Measurements from ENCODE around the gene EYS. TPM values are rescaled to one million over a fixed set of nuclear protein-coding genes. Genes with fewer than 3 reads are reported as not detected.

EYS gene
- total and polyA plus RNA-seq, 2 of the 8 experiments (the other 6 are each of a cell fraction or from before 2014, with no cell fraction given) = 0.05 to 0.13 TPM

DNA sequence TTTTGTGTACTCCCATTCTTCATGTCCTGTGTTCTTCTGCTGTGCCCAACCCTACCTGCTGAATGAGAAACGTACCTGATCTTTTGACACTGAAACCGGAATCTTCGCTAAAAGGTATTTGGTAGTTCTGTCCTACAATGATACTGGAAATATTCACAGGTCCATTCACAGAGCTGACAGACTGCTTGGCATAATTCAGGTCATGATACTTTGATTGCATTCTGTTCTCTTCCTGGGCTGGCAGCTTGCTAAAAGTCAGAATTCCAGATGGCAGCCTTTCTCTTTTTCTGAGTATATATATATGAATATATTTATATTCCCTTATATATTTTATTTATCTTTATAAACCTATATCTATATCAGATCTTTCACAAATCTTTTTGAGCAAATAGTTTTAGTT, 1696.4 kb downstream of the EYS start (continued):
- TF ChIP-seq EP300 (IDR thresholded peaks at IDR 0.05; ENCODE audit: borderline replicate concordance in 1 of 2, low read depth in 2 of 2, low read length in 2 of 2) (no peak), TBP (IDR thresholded peaks at IDR 0.05; ENCODE audit: low read depth, low read length) (no peak), CHD1 (IDR thresholded peaks at IDR 0.05; ENCODE audit: low read depth, low read length) (no peak), RXRA (IDR thresholded peaks at IDR 0.05; ENCODE audit: insufficient read depth, low read depth, low read length) (no peak), BACH1 (IDR thresholded peaks at IDR 0.05; ENCODE audit: low read length) (no peak)
- TF ChIP-seq, protein P1, sequence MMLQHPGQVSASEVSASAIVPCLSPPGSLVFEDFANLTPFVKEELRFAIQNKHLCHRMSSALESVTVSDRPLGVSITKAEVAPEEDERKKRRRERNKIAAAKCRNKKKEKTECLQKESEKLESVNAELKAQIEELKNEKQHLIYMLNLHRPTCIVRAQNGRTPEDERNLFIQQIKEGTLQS (IDR thresholded peaks at IDR 0.05; ENCODE audit: insufficient read depth, low read depth, low read length) = no peak

Data from H1 (cell line).